GM19397 (cell line): ENCODE results near the gene DAPP1.

Experiments used
- ATAC-seq: cut with Tn5 transposase; IDR thresholded peaks from one replicate; pipeline ENCODE4 v1.9.1; 2021; ENCODE audit warnings: mild to moderate bottlenecking, moderate library complexity; ENCODE audit not compliant: unreplicated experiment

The DAPP1 gene

GRCh38 chr4:99852199-99852749 lies 35.6 kb downstream of the DAPP1 start:
- ATAC-seq = no peak

GRCh38 chr4:99853190-99853589 lies 36.6 kb downstream of the DAPP1 start:
- no peak for ATAC-seq

- ATAC-seq = no peak
These were observed 37.4 kb downstream of the DAPP1 start for GRCh38 chr4:99853999-99854398.

GRCh38 chr4:99855678-99856077 lies 39.1 kb downstream of the DAPP1 start:
- peak; percentile 42 for ATAC-seq

- ATAC-seq = no peak
These were observed 39.5 kb downstream of the DAPP1 start for GRCh38 chr4:99856166-99856565.

- ATAC-seq = no peak
These were observed 40.7 kb downstream of the DAPP1 start for GRCh38 chr4:99857307-99857706.

- ATAC-seq = peak; percentile 62
These were observed 43.0 kb downstream of the DAPP1 start for GRCh38 chr4:99859618-99860017.

GRCh38 chr4:99860521-99860920 lies 43.9 kb downstream of the DAPP1 start:
- no peak for ATAC-seq

GRCh38 chr4:99861120-99861905 lies 44.7 kb downstream of the DAPP1 start:
- ATAC-seq = no peak

- no peak for ATAC-seq
These were observed 47.2 kb downstream of the DAPP1 start for GRCh38 chr4:99863804-99864203.

- ATAC-seq = no peak
These were observed 51.5 kb downstream of the DAPP1 start for GRCh38 chr4:99868126-99868596.

- ATAC-seq = no peak
These were observed 55.9 kb downstream of the DAPP1 start for GRCh38 chr4:99872570-99872969.

- no peak for ATAC-seq
These were observed 58.4 kb downstream of the DAPP1 start for GRCh38 chr4:99875071-99875470.

- no peak for ATAC-seq
These were observed 60.3 kb downstream of the DAPP1 start for GRCh38 chr4:99876946-99877345.

GRCh38 chr4:99878604-99879003 lies 62.0 kb downstream of the DAPP1 start:
- no peak for ATAC-seq

GRCh38 chr4:99879458-99879857 lies 62.8 kb downstream of the DAPP1 start:
- ATAC-seq = no peak

GRCh38 chr4:99885063-99885664 lies 68.5 kb downstream of the DAPP1 start:
- no peak for ATAC-seq

GRCh38 chr4:99885687-99886086 lies 69.1 kb downstream of the DAPP1 start:
- ATAC-seq = no peak

GRCh38 chr4:99886146-99886545 lies 69.5 kb downstream of the DAPP1 start:
- no peak for ATAC-seq

GRCh38 chr4:99887837-99888236 lies 71.2 kb downstream of the DAPP1 start:
- no peak for ATAC-seq

GRCh38 chr4:99891351-99891750 lies 74.7 kb downstream of the DAPP1 start:
- ATAC-seq = no peak

GRCh38 chr4:99893029-99893428 lies 76.4 kb downstream of the DAPP1 start:
- ATAC-seq = no peak
